B cell (primary cell): ENCODE measurements around the gene LIN7A. TPM values are rescaled to one million over a fixed set of nuclear protein-coding genes. Genes with fewer than 3 reads are reported as not detected.

ENCODE experiments used
- polyA plus RNA-seq: library from polyadenylated mRNA; depleted of rRNA; stranded (reverse); fragments of >200 nt; gene quantifications from 2 replicates; pipeline ENCODE4 v1.2.3, GENCODE V29; 2012
- small RNA-seq: library from RNA; depleted of rRNA; stranded (forward); fragments of <200 nt; gene quantifications from one replicate; pipeline ENCODE3, GENCODE V24; 2012; ENCODE audit warnings: low replicate concordance, low read depth; ENCODE audit not compliant: insufficient read length
- total RNA-seq, 2 donors: library from RNA; stranded (reverse); fragments of 120-200 nt in 1 of 2; gene quantifications; 1 replicate in 1 of 2; 2 replicates in 1 of 2; pipeline versions ENCODE4 v1.2.3 to v1.2.4, GENCODE V29; 2013 to 2022

The LIN7A gene
- total and polyA plus RNA-seq, 2 donors (not counting 1 experiment from before 2014, with no cell fraction given) = 0.10 TPM; not detected in 1

Small RNAs within 50 kb of the gene (small RNA-seq; reads per million reads assigned to genes)
- gene MIR617 (not detected), gene MIR618 (not detected)

Other genes with a start within 250 kb of the LIN7A start
- gene MYF6, start 230.3 kb downstream of the LIN7A start, total RNA-seq = not detected in 2 replicates
- not detected in 2 replicates for gene MYF6, start 230.3 kb downstream of the LIN7A start, polyA plus RNA-seq
- gene MYF5, start 221.0 kb downstream of the LIN7A start, total RNA-seq = not detected in 2 replicates
- gene MYF5, start 221.0 kb downstream of the LIN7A start, polyA plus RNA-seq = not detected in 2 replicates
- gene ACSS3, start 140.1 kb upstream of the LIN7A start, total RNA-seq = not detected in 2 replicates
- not detected in 2 replicates for gene ACSS3, start 140.1 kb upstream of the LIN7A start, polyA plus RNA-seq